ENCODE results near the gene MIEF1.
"Not testable (repeated sequence)": the region's sequence is repeated elsewhere in the genome, so short reads cannot be mapped to it uniquely, and the experiment has no call there.

MIEF1 gene

DNA sequence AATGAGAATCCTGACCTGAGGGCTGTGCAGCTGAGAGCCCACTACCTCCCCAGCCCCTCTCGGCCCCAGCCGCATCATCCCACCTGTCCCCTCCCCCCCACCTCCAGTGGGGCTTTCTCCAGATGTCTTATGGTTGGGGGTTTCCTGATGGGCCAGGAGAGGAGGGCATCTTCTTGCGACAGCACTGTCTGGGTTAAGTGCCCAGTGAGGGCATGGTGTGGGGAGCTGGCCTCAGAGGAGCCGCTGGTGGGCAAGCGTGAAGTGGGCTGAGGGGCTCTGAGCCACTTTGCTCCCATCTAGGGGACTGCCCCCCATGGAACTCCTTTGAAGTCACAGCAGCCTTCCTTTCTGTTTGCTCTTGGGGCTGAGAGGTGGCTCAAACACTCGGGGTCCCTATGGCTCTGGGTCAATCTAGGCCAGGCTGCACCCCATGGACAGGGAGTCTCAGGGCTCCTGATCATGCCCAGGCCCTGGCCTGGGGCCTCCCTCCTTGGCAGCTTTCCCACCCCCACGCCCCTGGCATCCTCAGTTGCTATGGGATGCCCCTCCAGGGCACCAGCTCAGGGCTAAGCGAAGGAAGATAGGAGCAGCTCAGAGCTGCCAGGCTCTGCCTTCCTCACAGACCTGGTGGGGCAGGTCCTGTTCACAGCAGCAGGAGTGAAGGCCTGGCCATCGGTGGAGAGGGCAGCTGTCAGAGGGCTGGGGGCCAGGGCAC lies 11.0 kb upstream of the MIEF1 start:
- ATAC-seq: no peak

GRCh38 chr22:39491696-39492095 lies 10.4 kb upstream of the MIEF1 start:
- no peak for ATAC-seq

GRCh38 chr22:39492186-39492585 lies 9.9 kb upstream of the MIEF1 start:
- no peak for ATAC-seq

GRCh38 chr22:39493759-39494158 lies 8.3 kb upstream of the MIEF1 start:
- no peak for ATAC-seq

GRCh38 chr22:39494471-39495120 lies 7.5 kb upstream of the MIEF1 start:
- ATAC-seq: no peak

GRCh38 chr22:39496131-39496838 lies 5.8 kb upstream of the MIEF1 start:
- peak; percentile 73 to 81 for ATAC-seq

- no peak for ATAC-seq
These were observed 4.7 kb upstream of the MIEF1 start for GRCh38 chr22:39497429-39497828.

GRCh38 chr22:39498368-39498767 lies 3.7 kb upstream of the MIEF1 start:
- ATAC-seq: no peak

DNA sequence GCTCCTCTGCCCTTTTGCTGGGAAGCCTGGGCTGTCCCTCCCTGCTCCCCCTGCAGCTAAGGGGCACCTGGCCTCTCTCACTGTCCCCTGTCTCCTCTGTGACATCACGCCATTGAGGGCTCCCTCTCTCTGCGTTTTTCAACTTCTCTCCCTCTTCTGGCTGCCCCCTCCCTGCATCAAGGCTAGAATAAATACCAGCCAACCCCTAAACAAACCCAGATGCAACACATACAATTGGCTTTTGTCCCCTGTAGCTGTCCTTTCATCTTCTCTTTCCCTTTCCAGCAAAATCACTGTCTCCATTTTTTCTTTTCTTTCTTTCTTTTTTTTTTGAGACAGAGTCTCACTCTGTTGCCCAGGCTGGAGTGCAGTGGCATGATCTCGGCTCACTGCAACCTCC lies 3.3 kb upstream of the MIEF1 start:
- ATAC-seq: no peak

GRCh38 chr22:39500101-39500500 lies 2.0 kb upstream of the MIEF1 start:
- no peak for ATAC-seq

GRCh38 chr22:39501644-39502108 lies 414 bp upstream of the MIEF1 start:
- ATAC-seq: no peak

- ATAC-seq: no peak
These were observed 809 bp downstream of the MIEF1 start for GRCh38 chr22:39502789-39503409.

- no peak for ATAC-seq
These were observed 1.5 kb downstream of the MIEF1 start for GRCh38 chr22:39503630-39504029.

- no peak for ATAC-seq
These were observed 2.0 kb downstream of the MIEF1 start for GRCh38 chr22:39504071-39504470.

DNA sequence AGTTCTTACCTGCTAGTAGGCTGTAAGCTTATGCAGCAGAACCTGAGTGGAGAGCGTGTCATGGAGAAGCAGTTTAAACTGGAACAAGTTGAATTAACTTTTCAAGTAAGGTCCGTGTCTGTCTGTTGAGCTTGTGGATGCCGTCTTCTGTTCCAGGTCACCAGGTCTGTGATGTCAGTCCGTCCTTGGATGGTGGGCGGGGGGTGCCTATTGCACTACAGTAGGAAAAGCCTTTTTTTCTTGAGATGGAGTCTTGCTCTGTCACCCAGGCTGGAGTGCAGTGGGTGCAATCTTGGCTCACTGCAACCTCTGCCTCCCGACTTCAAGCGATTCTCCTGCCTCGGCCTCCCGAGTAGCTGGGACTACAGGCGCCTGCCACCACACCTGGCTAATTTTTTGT lies 4.9 kb downstream of the MIEF1 start:
- ATAC-seq: not testable (repeated sequence)

DNA sequence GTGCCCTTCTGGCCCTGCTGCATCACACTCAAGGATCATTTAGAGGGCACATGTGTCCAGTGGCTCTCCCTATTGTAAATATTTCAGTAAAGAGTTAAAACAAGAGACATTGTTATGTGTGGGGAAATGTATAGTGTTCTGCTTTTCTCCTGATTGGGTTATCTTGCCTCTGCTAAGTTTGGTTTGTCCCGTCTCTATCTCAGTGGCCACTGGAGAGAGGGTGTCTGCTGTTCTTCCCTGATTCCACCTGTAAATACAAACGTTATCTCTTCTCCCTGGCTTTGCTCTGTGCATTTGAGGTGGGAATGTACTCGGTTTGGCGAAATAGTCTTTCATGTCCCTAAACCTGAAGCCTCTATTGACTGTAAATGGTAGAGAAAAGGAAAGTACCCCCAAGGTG lies 6.3 kb downstream of the MIEF1 start:
- ATAC-seq: no peak

DNA sequence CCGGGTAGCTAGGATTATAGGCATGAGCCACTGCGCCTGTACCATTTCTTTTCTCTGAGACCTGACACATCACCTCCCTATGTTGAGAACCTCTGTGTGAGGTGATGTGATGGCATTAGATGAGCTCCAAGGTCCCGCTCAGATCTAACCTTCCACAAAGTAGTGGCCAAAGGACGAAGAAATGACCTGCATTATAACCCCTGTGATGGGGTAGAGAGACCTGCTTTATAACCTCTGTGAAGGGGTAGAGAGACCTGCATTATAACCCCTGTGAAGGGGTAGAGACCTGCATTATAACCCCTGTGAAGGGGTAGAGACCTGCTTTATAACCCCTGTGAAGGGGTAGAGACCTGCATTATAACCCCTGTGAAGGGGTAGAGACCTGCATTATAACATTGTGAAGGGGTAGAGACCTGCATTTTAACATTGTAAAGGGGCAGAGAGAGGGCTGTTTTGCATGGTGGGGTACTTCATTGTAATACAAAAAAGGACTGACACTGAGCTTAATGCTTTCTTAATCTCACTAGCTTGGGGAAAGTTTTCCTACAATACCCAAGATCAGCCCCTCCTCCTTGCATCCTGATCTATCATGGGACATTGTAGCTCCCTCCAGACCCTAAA lies 8.5 kb downstream of the MIEF1 start:
- no peak for ATAC-seq

GRCh38 chr22:39511226-39511625 lies 9.1 kb downstream of the MIEF1 start:
- no peak for ATAC-seq

GRCh38 chr22:39512026-39512425 lies 9.9 kb downstream of the MIEF1 start:
- ATAC-seq: no peak

DNA sequence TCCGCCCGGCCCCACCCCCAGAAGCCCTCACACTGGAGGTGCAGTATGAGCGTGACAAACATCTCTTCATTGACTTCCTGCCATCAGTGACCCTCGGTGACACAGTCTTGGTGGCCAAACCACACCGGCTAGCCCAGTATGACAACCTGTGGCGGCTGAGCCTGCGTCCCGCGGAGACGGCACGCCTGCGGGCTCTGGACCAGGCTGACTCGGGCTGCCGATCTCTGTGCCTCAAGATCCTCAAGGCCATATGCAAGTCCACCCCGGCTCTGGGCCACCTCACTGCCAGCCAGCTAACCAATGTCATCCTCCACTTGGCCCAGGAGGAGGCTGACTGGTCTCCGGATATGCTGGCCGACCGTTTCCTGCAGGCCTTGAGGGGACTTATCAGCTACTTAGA lies 11.7 kb downstream of the MIEF1 start:
- no peak for ATAC-seq

DNA sequence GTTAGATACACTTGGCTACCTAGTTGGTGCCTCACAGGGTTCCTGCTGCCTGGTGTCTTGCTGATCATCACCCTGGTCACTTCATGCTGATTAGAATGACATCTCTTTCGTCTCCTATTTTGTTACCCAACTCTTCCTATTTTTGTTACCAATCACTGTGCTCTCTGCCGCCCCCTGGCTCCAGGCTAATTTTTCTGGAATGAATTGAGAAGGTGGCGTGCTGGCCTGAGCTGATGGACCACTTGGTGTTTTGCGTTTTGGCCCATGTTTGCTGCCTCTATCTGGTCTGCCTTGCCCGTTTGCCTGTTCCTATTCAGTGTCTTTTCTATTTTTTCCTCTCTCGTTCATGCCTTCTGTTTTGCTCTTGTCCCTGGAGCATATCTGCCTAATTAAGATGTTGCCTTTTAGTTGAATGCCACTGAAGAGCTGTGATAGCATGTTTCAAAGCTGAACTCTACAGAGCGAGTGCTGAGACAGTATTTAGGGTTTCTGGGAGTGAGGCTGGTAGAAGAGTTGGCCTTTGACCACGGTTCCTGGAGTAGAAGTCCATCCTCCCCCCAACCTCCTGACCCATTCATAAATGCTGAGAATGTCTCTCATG lies 12.4 kb downstream of the MIEF1 start:
- ATAC-seq: no peak

DNA sequence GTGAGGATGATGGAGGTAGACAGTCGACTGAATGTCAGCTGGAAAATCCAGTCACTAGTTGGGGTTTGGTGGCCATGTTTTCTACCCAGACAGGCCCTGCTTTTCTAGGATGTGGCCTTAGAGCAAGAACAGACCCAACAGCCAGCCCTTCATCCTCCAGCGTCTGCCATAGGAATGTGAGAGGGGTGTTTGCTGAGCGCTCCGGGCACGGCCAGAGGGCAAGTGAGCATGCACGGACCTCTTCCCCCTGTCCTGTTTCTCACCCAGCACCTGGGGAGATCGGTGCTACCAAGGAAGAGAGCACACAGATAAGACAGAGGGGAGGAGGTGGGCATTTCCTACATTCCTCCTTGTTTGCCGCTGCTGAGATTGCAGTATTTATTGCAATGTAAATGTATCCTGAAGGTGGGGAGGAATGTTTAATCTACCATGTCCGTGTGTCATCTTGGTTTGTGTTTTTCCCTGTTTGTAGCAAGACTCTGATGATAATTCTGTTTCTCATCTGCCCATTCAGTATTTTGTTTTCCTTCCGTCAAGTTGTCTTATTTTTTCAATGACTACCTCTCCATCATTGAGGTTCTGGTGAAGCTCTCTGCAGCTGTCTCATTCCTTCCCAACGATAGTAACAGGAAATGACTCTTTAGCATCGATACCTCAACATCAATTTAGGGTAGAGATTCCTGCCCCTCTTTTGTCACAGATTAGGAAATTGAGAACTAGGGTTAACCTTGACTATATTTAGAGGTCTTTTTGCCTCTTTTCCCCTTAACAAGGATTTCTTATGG lies 13.4 kb downstream of the MIEF1 start:
- ATAC-seq: no peak

Data from activated CD4-positive, CD25-positive, alpha-beta regulatory T cell treated with anti-CD3 and anti-CD28 coated beads, Interleukin-2, amount 50 U/mL, for 24 hours (primary cell).